ENCODE measurements around the gene FOXP3.

Gene FOXP3

GRCh38 chrX:49249071-49249470, 15.4 kb downstream of the FOXP3 start:
- DNase-seq: no peak

- DNase-seq: no peak
Observed at GRCh38 chrX:49247916-49248811, 16.3 kb downstream of the FOXP3 start.

GRCh38 chrX:49247346-49247745, 17.2 kb downstream of the FOXP3 start:
- no peak for DNase-seq

GRCh38 chrX:49246541-49246940, 18.0 kb downstream of the FOXP3 start:
- no peak for DNase-seq

- DNase-seq: no peak
Observed at GRCh38 chrX:49244207-49244606, 20.3 kb downstream of the FOXP3 start.

GRCh38 chrX:49243166-49243565, 21.3 kb downstream of the FOXP3 start:
- no peak for DNase-seq

GRCh38 chrX:49242545-49243066, 21.9 kb downstream of the FOXP3 start:
- no peak for DNase-seq

- DNase-seq: no peak
Observed at GRCh38 chrX:49238735-49239134, 25.8 kb downstream of the FOXP3 start.

- DNase-seq: no peak
Observed at GRCh38 chrX:49237060-49237459, 27.4 kb downstream of the FOXP3 start.

GRCh38 chrX:49233887-49234555, 30.5 kb downstream of the FOXP3 start:
- DNase-seq: no peak

- DNase-seq: no peak
Observed at GRCh38 chrX:49233176-49233575, 31.3 kb downstream of the FOXP3 start, which contains the start of gene CACNA1F. Gene CACNA1F (minus strand): TSS chrX:49233340. CDS start chrX:49233309, 31 bp downstream.

GRCh38 chrX:49232525-49232924, 32.0 kb downstream of the FOXP3 start:
- DNase-seq: no peak

GRCh38 chrX:49231333-49232000, 33.0 kb downstream of the FOXP3 start:
- no peak for DNase-seq

- DNase-seq: peak; percentile 54
Observed at GRCh38 chrX:49230500-49231232, 33.8 kb downstream of the FOXP3 start.

- DNase-seq: no peak
Observed at GRCh38 chrX:49228185-49228584, 36.3 kb downstream of the FOXP3 start.

- DNase-seq: no peak
Observed at GRCh38 chrX:49227726-49228125, 36.8 kb downstream of the FOXP3 start.

- DNase-seq: no peak
Observed at GRCh38 chrX:49226946-49227345, 37.6 kb downstream of the FOXP3 start.

- no peak for DNase-seq
Observed at GRCh38 chrX:49225858-49226257, 38.7 kb downstream of the FOXP3 start.

GRCh38 chrX:49221868-49222267, 42.6 kb downstream of the FOXP3 start:
- DNase-seq: no peak

- DNase-seq: no peak
Observed at GRCh38 chrX:49220100-49220499, 44.4 kb downstream of the FOXP3 start.

- no peak for DNase-seq
Observed at GRCh38 chrX:49214996-49215526, 49.4 kb downstream of the FOXP3 start.

GRCh38 chrX:49214416-49214815, 50.1 kb downstream of the FOXP3 start:
- no peak for DNase-seq
